ENCODE data around the gene CSKMT.
A peak's percentile ranks its signal among the peaks of the same experiment; 100 is the strongest.

DNA sequence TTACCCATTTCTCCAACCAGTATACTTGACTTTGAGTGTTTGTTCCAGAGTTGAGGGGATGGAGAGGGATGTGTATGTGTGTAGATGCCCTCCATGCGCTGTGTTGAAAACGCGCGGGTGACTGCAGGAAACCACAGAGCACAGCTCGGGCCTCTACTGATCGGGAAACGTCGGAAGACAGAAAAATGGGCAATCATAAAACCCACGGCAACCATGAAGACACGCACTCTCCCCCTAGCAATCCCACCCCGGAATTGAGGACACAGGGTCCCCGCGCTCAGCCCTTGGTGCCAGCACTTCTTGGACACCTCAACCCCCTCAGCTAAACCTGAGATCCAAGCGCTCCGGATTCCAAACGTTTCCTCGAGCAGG is 6.1 kb downstream of the CSKMT start:
- TF ChIP-seq, protein P1, sequence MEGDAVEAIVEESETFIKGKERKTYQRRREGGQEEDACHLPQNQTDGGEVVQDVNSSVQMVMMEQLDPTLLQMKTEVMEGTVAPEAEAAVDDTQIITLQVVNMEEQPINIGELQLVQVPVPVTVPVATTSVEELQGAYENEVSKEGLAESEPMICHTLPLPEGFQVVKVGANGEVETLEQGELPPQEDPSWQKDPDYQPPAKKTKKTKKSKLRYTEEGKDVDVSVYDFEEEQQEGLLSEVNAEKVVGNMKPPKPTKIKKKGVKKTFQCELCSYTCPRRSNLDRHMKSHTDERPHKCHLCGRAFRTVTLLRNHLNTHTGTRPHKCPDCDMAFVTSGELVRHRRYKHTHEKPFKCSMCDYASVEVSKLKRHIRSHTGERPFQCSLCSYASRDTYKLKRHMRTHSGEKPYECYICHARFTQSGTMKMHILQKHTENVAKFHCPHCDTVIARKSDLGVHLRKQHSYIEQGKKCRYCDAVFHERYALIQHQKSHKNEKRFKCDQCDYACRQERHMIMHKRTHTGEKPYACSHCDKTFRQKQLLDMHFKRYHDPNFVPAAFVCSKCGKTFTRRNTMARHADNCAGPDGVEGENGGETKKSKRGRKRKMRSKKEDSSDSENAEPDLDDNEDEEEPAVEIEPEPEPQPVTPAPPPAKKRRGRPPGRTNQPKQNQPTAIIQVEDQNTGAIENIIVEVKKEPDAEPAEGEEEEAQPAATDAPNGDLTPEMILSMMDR (IDR thresholded peaks at IDR 0.05; ENCODE audit: low read depth, low read length) = no peak
- TF ChIP-seq POLR2A (IDR thresholded peaks at IDR 0.05; ENCODE audit: extremely low read depth, insufficient read length) = no peak
- TF ChIP-seq, protein P2, sequence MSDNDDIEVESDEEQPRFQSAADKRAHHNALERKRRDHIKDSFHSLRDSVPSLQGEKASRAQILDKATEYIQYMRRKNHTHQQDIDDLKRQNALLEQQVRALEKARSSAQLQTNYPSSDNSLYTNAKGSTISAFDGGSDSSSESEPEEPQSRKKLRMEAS (IDR thresholded peaks at IDR 0.05; ENCODE audit: low read depth, low read length) = peak; percentile 52

Measured in NB4 (cell line).